Ramos (cell line): ENCODE measurements around the gene ANGPTL8.

ENCODE experiments used
- in situ Hi-C: fragments of 300-500 bp; cut with MboI; formaldehyde crosslinking; loops from one replicate; pipeline ENCODE4 v1.14.3; 2022; ENCODE audit warnings: low sequenced_read_pairs; ENCODE audit not compliant: unreplicated experiment

ANGPTL8 gene

DNA sequence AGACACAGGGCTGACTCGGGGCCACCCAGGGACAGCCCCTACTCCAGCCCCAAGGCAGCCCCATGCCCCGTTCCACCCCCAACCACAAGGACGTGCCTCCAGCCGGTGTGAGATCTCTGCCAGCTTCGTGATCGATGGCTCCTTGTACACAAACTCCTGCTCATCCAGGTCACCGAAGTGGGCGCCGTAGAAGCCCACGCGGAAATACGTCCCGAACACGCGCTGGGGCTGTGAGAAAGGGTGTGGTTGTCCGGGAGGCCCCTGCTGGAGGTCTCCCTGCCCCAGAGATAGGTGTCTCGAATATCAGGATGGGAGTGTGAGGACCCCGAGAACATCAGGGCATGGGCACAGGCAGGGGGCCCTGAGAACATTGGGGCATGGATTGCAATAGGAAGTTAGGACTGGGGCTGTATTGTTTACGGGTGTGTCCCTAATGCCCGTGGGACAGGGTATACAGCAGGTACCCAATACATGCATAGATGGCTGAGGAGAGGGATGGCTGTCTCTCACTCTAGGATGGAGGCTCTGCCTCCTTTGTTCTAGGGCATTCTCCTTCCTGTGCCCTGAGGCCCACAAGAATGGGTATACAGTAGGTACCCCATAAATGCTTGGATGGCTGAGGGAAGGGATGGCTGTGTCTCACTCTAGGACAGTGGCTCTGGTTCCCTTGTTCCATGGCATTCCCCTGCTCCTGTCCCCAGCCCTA is 36.8 kb upstream of the ANGPTL8 start:
- in situ Hi-C loops, result loop anchor here (5.0 to 10.0 kb wide), 3 partner anchors 70 to 268 kb away; no protein-coding TSS in a partner anchor

DNA sequence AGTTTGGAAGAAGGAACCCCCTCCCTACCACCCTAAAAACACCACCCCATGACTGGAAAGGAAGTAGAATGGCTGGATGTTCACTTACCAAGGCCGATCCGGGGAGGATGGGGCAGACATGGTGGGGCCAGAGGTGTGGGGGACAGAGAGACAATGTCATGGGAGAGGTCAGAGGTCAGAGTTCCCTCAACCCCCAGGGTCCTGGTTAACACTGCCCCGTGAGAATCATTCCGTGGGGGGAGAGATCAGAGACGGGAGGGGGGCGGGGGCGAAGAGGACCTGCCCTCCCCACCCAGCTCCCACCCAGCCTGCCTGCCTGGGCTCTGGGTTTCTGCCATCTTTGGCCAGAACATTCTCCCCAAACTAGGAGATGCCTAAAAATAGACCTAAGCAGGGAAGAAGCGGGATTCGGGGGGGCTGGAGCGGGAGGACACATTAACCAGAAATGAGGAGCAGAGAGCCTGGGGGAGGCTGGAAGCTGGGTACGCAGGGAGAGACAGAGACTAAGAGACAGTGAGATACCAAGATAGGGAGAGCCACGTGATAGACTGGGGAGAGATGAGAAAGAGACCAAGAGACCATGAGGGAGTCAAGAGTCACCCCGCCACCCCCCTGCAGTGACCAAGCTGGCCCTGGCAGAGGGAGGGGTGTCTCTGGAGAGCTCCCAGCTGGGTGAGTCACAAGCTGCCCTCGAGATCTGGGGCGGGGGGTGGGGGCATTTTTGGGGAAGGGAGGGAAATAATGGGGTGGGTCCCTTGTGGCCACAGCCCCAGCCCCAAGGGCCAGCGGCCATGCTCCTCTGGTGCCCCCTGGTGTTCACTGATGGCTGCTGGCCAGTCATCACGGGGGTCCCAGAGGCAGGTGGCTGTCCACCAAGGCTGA is 36.0 kb upstream of the ANGPTL8 start:
- in situ Hi-C loops, result loop anchor here (5.0 to 10.0 kb wide), 3 partner anchors 71 to 269 kb away; no protein-coding TSS in a partner anchor

DNA sequence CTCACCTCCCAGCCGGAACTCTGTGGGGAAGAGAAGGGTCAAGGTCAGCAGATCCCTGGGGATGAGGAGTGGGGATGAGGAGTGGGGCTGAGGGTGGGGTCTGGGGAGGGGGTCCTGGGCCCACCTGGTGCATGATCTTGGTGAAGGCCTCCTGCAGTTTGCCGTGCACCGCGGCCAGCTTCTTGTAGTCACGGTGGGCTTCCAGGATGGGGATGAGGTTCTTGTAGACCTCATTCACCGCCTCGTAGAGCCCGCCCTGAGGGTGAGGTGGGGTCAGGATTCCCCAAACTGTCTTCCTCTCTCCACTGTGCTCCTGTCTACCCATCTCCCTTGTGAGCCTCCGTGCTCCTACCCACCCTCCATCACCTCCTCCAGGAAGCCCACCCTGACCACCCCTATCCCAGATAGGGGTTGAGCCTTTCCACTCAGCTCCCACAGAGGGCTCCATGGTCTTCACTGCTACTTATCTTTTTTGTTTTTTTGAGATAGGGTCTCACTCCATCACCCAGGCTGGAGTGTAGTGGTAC is 35.3 kb upstream of the ANGPTL8 start:
- in situ Hi-C loops, result loop anchor here (5.0 to 10.0 kb wide), 3 partner anchors 72 to 269 kb away; no protein-coding TSS in a partner anchor

DNA sequence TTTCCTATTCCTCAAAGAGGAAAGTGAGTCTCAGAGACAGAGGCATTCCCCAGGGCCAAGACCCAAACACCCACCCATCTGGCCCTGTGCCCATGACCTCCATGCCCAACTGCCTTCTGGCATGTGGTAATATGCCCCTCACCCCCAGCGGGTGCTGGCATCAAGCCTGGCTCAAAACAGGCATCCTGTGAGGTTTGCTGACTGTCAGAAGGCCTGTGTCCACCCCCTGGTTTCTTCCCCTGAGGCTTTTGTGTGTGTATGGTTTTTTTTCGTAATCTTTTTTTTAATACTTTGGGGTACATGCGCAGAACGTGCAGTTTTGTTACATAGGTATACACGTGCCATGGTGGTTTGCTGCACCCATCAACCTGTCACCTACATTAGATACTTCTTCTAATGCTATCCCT is 34.5 kb upstream of the ANGPTL8 start:
- in situ Hi-C loops, result loop anchor here (5.0 to 10.0 kb wide), 3 partner anchors 73 to 270 kb away; no protein-coding TSS in a partner anchor

DNA sequence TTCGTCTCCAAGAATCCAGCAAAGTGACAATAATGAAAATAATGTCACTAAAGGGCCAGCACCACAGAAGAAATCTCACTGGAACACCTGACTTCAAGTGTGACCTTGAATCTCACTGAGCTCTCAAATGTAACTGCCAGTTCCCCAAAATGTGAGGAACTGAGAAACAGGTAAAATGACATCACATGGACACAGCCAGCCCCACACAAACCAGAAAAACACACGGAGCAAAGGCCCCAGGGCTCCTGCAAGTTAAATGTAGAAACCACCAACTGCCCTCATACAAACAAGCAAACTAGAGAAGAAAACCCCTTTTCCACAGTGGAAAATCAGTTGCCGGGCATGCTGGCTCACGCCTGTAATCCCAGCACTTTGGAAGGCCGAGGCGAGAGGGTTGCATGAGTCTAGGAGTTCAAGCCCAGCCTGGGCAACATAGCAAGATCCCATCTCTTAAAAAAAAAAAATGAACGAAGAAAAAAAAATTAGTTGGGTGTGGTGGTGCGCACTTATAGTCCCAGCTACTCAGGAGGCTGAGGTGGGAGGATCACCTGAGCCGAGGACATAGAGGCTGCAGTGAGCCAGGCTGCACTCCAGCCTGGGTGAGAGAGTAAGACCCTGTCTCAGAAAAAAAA is 33.4 kb upstream of the ANGPTL8 start:
- in situ Hi-C loops, result loop anchor here (10.0 kb wide), 2 partner anchors 171 to 271 kb away; no protein-coding TSS in a partner anchor

DNA sequence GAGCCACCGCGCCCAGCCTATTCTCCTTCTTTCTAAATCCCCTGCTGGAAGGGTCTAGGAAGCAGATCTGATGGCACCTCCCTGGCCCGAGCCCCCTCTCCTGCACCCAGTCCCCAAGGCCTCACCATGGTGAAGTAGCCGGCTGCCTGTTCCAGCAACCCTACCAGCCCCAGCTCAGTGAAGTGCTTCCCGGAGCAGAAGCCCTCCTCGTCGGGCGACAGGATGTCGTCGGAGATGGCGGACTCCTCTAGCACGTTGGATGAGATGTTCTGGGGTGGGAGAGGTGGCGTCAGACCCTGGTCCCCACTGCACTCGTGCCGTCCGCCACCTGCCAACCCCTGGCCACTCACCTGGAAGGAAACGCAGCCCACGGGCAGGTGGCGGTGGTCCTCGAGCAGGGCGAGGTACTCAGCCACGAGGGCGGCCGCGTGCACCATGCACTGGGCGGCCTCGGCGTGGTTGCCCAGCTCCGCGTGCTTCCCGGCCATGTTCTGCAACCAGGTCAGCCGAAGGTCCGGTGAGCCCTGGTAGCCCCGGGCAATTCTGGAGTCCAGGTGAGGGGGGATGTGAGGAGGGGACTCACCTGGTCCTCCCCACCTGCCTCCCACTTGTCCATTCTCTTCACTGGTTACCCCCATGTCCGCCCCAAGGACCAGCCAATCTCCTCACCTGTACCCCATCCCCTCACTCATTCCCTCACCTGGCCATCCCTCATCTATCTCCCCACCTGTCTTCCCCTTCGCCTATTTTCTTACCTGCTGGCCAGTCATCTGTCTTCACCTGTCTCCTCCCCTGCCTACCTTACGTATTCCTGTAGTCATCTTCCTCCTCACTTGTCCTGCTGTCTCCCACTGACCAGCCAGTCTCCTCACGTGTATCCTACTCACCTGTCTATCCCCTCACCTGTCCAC is 30.6 kb upstream of the ANGPTL8 start:
- in situ Hi-C loops, result loop anchor here (10.0 kb wide), 2 partner anchors 174 to 274 kb away; no protein-coding TSS in a partner anchor

DNA sequence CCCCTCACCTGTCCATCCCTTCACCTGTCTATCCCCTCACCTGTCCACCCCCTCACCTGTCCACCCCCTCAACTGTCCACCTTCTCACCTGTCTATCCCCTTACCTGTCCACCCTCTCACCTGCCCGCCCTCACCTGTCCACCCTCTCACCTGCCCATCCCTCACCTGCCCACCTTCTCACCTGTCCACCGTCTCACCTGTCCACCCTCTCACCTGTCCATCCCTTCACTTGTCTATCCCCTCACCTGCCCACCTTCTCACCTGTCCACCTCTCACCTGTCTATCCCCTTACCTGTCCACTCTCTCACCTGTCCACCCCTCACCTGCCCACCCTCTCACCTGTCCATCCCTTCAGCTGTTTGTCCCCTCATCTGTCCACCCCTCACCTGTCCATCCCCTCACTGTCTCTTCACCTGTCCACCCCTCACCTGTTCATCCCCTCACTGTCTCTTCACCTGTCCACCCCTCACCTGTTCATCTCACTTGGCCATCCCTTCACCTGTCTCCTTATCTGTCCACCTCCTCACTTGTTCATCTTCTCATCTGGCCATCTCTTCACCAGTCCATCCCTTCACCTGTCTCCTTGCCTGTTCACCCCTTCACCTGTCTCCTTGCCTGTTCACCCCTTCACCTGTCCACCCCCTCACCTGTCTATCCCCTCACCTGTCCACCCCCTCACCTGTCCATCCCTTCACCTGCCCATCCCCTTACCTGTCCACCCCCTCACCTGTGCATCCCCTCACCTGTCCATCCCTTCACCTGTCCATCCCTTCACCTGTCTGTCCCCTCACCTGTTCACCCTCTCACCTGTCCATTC is 29.4 kb upstream of the ANGPTL8 start:
- in situ Hi-C loops, result loop anchor here (10.0 kb wide), 2 partner anchors 175 to 275 kb away; no protein-coding TSS in a partner anchor

DNA sequence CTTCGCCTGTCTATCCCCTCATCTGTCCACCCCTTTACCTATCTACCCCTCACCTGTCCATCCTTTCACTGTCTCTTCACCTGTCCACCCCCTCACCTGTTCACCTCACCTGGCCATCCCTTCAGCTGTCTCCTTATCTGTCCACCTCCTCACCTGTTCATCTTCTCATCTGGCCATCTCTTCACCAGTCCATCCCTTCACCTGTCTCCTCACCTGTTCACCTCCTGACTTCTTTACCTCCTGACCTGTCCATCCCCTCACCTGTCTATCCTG is 28.8 kb upstream of the ANGPTL8 start:
- in situ Hi-C loops, result no loop called here

DNA sequence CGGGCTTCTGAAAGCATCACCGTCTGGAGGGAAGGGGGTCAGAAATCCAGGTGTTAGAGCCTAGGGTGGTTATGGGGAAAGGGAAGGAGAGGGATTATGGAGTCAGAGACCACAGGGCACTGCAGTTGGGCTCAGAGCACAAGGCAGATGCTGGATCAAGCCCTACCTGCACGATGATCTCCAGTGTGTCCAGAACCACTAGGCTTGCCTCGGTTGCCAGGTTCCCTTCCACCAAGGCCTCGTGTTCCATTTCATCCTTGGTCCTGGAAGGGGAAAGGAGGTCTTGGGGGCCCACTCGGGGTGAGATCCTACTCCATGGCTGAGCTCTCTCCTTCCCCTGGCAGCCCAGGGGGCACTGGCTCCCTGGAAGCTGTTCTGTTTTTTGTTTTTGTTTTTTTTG is 25.0 kb upstream of the ANGPTL8 start:
- in situ Hi-C loops, result no loop called here

DNA sequence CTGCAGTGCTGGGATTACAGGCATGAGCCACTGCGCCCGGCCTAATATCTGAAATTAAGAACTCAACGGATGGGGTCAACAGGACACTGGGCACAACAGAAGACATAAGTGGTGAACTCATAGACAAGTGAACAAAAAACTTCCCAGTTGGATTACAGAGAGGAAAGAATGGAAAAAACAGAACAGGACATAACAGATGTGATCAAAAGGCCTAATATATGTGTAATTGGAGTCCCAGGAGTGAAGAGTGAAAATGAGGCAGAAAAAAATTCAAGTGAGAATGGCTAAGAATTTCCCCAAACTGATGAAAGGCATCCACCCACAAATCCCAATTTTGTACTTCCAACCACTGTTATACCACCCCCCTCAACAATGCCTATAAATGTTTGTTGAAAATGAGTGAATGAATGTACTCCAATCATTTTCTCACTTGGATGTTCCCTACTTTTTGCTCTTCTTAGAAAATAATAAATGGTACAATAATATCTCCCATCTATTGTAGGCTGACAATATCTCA is 18.3 kb upstream of the ANGPTL8 start:
- in situ Hi-C loops, result no loop called here

DNA sequence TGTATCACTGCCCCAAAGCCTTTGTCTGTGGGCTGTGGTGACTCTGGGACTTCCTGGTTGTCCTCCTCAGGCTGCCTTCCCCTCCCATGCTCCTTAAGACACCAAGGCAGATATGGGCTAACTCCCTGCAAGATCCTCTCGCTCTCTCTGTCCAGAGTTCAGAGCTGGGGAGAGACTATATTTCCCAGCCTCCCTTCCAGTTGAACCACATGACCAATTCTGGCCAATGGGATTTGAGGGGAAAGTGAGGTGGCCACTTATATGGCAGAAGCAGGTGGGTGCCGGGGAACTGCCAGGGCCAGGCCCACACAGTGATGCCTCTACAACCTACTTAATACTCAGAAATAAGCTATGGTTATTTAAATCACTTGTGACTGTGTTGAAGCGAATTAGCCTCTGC is 16.2 kb upstream of the ANGPTL8 start:
- in situ Hi-C loops, result no loop called here

DNA sequence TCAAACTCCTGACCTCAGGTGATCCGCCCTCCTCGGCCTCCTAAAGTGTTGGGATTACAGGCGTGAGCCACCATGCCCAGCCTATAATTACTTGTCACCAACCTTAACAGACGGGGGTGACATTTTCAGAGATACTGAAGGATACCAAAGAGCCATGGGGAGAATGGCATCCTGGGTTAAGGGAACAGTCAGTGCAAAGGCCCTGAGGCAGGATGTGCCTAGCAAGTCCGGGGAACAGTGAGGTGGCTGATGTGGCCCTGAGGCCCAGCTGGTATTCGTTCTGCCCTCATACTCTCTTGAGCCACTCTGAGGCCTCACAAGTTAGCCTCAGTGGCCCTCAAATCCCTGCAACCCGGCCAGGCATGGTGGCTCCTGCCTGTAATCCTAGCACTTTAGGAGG is 15.0 kb upstream of the ANGPTL8 start:
- in situ Hi-C loops, result no loop called here

DNA sequence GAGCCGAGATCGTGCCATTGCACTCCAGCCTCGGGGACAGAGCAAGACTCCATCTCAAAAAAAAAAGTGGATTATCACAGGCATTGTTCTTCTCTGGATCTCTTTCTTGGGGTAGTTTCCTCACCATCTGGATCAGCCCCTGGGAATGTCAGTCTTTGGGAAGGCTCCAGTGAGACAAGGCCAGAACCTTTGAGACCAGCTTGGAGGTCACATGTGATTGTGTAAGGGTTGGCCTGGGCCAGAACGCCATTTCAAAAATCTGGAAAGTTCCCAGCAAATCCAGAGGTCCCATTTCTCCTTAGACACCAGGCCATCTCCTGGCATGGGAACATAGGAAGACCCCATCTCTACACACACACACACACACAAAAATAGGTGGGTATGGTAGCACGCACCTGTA is 14.2 kb upstream of the ANGPTL8 start:
- in situ Hi-C loops, result no loop called here

DNA sequence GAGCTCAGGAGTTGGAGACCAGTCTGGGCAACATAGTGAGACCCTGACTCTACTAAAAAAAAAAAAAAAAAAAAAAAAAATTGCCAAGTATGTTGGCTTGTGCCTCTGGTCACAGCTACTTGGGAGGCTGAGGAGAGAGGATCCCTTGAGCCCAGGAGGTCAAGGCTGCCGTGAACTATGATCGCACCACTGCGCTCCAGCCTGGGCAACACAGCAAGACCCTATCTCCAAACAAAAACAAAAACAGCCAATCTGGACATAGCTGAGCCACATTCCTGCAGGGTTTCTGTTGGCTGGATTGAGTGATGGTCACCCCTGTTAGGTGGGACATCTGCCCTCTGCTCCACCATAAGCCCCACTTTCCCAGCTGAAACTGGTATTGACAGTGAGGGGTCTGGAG is 13.6 kb upstream of the ANGPTL8 start:
- in situ Hi-C loops, result no loop called here

DNA sequence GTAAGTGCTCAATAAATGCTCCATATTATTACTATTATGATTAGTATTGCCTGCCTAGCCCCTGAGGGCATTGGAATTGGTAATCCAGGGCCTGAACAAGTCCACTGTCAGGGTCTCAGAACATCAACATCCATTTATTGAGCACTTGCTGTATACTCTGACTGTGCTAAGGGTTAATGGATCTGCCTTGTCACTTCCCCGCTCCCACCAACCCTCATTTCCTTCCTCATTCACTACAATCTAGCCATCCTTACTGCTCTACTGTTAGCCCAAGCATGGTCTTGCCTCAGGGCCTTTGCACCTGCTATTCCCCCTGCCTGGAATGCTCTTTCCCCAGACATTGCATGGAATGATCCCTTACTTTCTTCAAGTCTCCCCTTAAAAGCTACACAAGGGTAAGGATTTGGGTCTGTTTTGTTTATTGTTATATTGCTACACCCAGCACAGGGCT is 12.7 kb upstream of the ANGPTL8 start:
- in situ Hi-C loops, result no loop called here

DNA sequence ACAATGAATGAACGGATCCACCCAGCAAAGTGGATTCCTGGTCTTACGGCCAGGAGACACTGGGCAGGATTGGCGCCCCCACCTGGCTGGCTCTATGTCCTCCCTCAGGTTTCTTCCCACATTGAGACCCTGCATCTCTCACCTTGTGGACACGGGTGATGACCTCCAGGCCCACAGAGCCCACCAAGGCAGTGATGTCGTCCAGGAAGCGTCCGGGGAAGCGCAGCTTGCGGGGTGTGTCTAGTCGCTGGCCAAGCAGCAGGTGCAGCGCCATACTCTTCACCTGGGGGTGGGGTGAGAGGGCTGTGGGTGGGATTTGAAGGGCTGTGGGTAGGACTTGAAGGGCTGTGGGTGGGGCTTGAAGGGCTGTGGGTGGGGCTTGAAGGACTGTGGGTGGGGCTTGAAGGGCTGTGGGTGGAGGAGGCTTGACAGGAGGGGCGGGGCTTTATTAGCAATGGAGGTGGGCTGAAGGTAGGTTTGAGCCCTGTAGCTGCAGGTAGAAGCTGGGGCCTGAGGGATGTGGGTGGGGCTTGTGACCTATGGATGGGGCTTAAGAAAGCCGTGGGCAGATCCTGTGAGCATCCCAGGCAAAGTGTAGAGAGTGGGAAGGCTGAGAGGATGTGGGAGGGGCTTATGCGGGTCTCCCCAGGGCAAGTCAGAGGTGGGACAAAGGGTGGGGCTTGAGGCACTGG is 12.1 kb upstream of the ANGPTL8 start:
- in situ Hi-C loops, result no loop called here

DNA sequence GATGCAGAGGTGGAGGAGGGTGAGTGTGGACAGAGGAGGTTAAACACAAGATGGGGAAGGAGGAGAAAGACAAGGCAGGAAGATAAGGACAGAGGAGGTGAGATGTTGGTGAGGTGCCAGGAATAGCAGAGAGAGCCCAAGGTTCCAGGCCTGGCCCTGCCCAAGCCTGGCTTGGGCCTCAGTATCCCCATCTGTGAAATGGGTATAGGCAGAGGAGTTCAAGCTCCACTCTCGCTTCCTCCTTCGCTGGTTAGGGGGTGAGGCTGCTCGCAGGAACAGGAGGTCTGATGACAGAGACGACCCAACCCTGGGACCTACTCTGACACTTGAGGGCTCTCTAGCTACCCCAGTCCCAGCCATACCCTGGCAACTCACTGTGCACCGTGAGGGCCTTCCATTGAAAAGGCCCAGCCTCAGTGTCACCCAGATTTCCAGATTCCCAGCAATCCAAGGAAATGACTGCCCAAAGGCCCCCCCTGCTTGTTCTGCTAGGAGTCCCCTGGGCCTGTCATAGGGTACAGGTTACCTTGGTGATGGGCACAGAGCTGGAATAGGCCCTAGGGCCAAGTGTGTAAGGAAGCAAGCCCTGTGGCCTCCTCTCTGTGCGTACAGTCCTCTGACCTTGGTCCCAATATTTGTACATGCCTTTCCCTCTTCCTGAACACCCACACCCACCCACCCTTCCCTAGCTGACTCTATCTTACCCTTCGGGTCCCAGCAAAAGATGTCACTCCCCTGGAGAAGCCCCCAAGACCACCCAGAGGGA is 8.6 kb upstream of the ANGPTL8 start:
- in situ Hi-C loops, result no loop called here
